Left renal cortex interstitium (tissue), 4 donors: ENCODE measurements around the gene TXLNB. TPM values are rescaled to one million over a fixed set of nuclear protein-coding genes. Genes with fewer than 3 reads are reported as not detected.
"Not testable (repeated sequence)": the region's sequence is repeated elsewhere in the genome, so short reads cannot be mapped to it uniquely, and the experiment has no call there.

Experiments used
- DNase-seq, 4 donors: peaks; one replicate each; pipeline ENCODE4 v3.0.0-alpha.2; 2013; ENCODE audit warnings: low read depth in 4 of 4, low spot score in 2 of 4, missing footprints in 1 of 4
- polyA plus RNA-seq, 4 donors: library from polyadenylated mRNA; unstranded; fragments of 120-200 nt; gene quantifications; one replicate each; pipeline ENCODE4 v1.2.1, GENCODE V29; 2013; ENCODE audit not compliant: insufficient read length in 4 of 4

Gene TXLNB
- polyA plus RNA-seq, 4 donors: 1.6 to 2.5 (median 1.8) TPM

- peak in 2 of 4 donors; percentile 41 to 55 for DNase-seq
Measured at GRCh38 chr6:139240161-139241010, 51.4 kb downstream of the TXLNB start.

DNA sequence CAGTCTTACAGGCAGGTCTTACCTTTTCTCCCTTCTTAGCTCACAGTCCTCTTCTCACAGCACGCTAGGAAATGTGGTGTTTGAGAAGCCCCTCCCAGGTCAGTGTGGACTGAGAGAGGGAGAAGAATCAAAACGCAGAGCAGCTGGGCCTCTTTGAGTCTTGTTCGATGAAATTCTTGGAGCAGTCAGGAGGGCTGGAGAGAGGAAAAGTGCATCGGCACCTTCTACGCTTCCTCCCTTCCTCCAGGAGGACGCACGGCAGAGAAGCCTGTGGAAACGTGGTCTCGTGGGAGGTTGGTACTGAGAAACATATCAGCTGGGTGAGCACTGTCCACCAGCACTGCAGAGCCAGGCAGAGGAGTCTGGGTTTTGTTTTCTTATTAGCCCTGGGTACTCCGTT, 52.7 kb downstream of the TXLNB start:
- DNase-seq: no peak

GRCh38 chr6:139236105-139236504, 55.7 kb downstream of the TXLNB start:
- no peak for DNase-seq

DNA sequence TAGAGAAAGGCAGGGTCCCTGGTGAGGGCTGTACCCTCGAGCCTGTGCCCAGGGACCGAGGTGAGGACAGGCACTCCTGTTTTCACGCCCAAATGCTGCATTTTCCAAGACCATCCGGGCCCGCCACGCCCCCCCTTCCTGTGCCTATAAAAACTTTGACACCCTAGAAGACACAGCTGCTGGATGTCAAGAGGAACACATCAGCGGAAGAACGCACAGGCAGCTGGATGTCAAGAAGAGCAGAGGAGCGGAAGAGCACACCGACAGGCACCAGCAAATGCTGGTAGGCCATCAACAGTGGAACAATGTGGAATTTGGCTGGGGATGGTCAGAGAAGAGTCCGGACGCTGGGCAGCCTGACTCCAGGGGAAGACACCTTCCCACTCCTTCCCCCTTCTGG, 56.1 kb downstream of the TXLNB start:
- DNase-seq: no peak

- DNase-seq: not testable (repeated sequence)
Measured at GRCh38 chr6:139234193-139234592, 57.6 kb downstream of the TXLNB start.

DNA sequence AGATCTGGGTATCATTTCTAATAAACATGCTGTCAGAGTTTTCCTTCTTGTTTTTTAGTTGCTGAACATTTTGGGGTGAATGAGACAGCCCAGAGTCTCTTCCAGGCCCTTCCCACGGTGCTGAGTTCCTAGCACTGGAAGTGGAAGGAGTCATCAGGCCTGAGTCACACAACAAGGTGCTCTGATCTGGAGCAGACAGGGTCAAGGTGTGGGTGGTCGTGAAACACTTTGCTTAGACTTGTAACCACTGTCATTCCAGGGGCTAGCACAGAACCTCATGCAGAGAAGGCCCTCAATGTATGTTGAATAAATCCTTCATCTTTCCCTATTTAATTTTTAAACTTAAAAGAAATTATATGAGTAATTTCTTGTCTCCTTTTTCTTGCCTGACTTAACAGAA, 60.6 kb downstream of the TXLNB start:
- no peak for DNase-seq

DNA sequence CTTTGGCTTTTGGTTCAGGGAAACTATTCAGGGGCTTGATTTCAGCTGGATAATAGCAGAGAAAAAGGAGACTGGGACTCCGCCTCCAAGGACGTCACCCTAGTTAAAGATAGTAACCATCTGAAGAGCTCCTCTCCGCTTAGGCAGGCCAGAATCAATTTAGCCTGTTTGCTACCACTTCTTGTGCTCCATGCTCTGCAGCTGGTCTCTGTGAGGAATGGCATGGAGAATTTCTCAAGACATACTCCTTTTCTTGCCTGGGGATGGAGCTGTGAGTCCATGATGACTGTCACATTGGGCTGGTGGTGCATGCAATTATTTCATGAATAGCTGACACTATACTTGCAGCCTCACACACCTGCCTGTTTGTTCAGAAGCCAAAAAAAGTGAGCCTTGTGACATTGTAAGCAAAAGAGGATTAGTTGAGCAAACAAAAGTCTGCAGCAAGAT, 61.4 kb downstream of the TXLNB start:
- DNase-seq: no peak

DNA sequence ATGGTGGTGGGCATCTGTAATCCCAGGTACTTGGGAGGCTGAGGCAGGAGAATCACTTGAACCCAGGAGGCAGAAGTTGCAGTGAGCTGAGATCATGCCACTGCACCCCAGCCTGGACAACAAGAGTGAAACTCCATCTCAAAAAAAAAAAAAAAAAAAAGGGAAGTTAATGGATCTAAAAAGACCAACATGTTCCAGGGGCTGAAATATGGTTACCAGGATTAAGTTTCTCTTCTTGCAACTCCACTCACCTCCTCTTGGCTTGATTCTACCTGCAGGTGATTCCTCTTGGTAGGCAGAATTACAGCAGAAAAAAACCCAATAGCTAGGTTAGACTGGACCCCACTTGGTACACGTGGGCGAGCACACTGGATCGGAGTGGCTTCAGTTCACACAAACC, 63.4 kb downstream of the TXLNB start:
- not testable (repeated sequence) for DNase-seq

GRCh38 chr6:139219746-139220145, 72.1 kb downstream of the TXLNB start:
- DNase-seq: no peak

DNA sequence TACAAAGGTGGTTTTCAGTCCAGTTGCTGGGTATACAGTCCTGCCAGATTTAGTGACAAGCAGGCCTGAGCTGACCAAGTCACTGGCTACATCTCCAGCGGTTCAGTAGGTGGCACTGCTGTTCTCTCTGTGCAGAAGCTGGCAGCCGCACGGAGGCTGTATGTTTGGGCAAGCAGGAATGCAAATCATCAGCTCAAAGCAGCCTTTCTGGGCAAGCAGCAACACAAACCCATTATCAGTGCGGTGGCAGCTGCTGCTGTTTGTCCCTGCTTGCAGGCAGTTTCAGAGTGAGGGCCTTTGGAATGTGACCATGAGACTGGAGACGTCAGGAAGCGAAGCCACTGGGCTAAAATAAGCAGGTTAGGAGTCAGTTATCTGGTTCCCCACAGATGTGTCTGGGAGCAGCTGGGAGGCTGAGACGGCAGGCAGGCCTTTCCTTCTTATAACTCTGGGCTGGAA, 72.5 kb downstream of the TXLNB start:
- peak in 3 of 4 donors; percentile 46 to 65 (median 52) for DNase-seq

DNA sequence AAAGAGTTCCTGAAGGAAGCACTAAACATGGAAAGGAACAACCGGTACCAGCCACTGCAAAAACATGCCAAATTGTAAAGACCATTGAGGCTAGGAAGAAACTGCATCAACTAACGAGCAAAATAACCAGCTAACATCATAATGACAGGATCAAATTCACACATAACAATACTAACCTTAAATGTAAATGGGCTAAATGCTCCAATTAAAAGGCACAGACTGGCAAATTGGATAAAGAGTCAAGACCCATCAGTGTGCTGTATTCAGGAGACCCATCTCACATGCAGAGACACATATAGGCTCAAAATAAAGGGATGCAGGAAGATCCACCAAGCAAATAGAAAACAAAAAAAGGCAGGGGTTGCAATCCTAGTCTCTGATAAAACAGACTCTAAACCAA, 79.3 kb downstream of the TXLNB start:
- DNase-seq: not testable (repeated sequence)

DNA sequence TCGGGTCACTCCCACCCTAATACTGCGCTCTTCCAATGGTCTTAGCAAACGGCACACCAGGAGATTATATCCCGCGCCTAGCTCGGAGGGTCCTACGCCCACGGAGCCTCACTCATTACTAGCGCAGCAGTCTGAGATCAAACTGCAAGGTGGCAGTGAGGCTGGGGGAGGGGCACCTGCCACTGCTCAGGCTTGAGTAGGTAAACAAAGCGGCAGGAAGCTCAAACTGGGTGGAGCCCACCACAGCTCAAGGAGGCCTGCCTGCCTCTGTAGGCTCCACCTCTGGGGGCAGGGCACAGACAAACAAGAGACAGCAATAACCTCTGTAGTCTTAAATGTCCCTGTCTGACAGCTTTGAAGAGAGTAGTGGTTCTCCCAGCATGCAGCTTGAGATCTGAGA, 81.0 kb downstream of the TXLNB start:
- DNase-seq: not testable (repeated sequence)

DNA sequence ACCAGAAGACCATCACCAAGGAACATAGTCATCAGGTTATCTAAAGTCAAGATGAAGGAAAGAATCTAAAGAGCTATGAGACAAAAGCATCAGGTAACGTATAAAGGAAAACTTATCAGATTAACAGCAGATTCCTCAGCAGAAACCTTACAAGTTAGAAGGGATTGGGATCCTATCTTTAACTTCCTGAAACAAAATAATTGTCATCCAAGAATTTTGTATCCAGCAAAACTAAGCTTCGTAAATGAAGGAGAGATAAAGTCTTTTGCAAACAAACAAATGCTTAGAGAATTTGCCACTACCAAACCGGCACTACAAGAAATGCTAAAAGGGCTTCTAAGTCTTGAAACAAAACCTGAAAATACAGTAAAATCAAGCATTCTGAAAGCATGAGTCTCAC, 86.0 kb downstream of the TXLNB start:
- no peak for DNase-seq

DNA sequence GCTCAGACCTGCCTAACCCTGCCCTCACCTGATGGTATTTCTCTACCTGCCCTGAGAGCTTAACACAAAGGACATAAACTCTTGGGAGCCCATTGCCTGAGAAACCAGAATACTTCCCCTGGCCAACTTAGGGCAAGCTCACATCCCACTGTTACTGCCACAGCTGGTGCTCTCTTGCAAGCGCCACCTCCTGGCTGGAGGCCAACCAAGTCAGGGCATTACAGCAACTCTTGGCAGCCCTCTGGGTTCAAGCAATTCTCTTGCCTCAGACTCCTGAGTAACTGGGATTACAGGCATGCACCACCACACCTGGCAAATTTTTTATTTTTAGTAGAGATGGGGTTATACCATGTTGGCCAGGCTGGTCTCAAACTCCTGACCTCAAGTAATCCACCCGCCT, 86.8 kb downstream of the TXLNB start:
- DNase-seq: no peak

DNA sequence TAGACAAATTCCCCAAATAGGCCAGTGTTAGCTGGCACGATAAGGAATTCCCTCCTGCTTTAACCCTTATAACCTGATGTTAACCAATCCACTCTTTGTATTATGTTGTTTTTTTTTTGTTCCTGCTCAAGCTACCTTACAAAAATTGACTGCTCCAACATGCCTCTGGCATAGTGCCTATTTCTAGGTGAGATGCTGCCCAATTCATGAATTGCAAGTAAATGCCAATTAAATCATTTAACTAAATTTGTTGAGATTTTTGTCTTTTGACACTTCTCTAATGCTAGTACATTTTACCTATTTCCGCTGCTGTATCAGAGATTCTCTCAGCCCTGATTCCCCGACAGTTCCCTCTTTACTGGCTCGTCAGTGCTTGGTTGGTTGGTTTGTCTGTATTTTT, 90.4 kb downstream of the TXLNB start:
- DNase-seq: no peak

DNA sequence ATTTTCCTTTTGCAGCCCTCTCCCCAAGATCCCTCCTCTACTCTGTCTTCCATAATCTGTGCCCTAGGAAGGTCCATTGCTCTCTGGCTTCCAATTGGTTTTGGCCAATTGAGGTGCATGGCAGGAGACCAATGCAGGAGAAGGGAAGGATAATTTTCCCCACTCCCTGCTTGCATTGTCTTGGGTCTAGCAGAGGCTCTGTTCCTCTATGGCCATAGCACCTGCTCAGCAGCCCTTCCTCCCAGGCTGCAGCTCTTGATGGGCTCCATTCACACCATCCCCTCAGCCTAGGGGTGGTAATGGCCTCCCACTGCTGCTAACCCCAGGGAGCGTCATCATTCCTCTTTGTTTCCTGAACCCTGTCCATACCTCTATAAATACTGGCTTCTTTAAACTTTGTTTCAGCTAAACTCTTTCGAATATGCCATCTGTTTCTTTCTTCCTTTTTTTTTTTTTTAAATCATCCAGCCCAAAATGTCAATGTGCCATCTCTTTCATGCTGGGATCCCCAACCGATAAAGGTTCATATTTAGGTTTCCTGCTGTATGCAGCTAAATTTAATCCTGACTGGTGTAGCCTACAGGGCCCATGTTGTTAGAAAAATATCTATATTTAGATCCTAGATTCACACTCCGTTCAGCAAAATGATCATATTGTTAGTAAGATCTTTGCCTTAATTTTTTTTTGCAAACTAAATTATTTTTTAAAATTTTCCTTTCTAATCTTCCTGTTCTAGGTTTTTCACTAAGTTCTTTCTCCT, 93.1 kb downstream of the TXLNB start:
- DNase-seq: no peak

- DNase-seq: no peak
Measured at GRCh38 chr6:139194740-139195139, 97.1 kb downstream of the TXLNB start.

Other genes with a start within 250 kb of the TXLNB start
- 10 to 100 TPM; 14.2 to 16.7 (median 14.9) TPM for gene HECA, start 156.9 kb downstream of the TXLNB start, polyA plus RNA-seq
- gene CITED2, start 82.7 kb upstream of the TXLNB start, polyA plus RNA-seq: 100 to 1,000 TPM; 138 to 206 (median 181) TPM